Stimulated activated CD4-positive, alpha-beta T cell treated with anti-CD3 and anti-CD28 coated beads, Interleukin-1b, Interleukin-23, amount 100 ng/mL, for 24 hours (primary cell): ENCODE measurements around the gene ATG16L1.

ENCODE experiments used
- DNase-seq, 4 experiments: peaks; one replicate each; pipeline ENCODE4 v3.0.0-alpha.2; 2020; ENCODE audit warnings: low read depth in 4 of 4, low spot score in 1 of 4

ATG16L1 gene

GRCh38 chr2:233258211-233258610, 6.7 kb downstream of the ATG16L1 start:
- no peak for DNase-seq

GRCh38 chr2:233259730-233260129, 8.3 kb downstream of the ATG16L1 start:
- DNase-seq: no peak

GRCh38 chr2:233260661-233261060, 9.2 kb downstream of the ATG16L1 start:
- DNase-seq: no peak

GRCh38 chr2:233261819-233262555, 10.5 kb downstream of the ATG16L1 start:
- no peak for DNase-seq

- DNase-seq: no peak
Measured at GRCh38 chr2:233262562-233262961, 11.1 kb downstream of the ATG16L1 start.

- DNase-seq: no peak
Measured at GRCh38 chr2:233263045-233263570, 11.6 kb downstream of the ATG16L1 start.

GRCh38 chr2:233264667-233265066, 13.2 kb downstream of the ATG16L1 start:
- no peak for DNase-seq

- no peak for DNase-seq
Measured at GRCh38 chr2:233265899-233266431, 14.5 kb downstream of the ATG16L1 start.

- no peak for DNase-seq
Measured at GRCh38 chr2:233266481-233266880, 15.0 kb downstream of the ATG16L1 start.

- peak in 3 of 4 experiments; percentile 28 to 46 (median 39) for DNase-seq
Measured at GRCh38 chr2:233267516-233268245, 16.2 kb downstream of the ATG16L1 start.

GRCh38 chr2:233270366-233270765, 18.9 kb downstream of the ATG16L1 start:
- no peak for DNase-seq

GRCh38 chr2:233270951-233271350, 19.5 kb downstream of the ATG16L1 start:
- no peak for DNase-seq

- no peak for DNase-seq
Measured at GRCh38 chr2:233271693-233272092, 20.2 kb downstream of the ATG16L1 start.

GRCh38 chr2:233273120-233273519, 21.6 kb downstream of the ATG16L1 start:
- no peak for DNase-seq

GRCh38 chr2:233275223-233275622, 23.8 kb downstream of the ATG16L1 start:
- no peak for DNase-seq

- no peak for DNase-seq
Measured at GRCh38 chr2:233278921-233279320, 27.4 kb downstream of the ATG16L1 start.

- no peak for DNase-seq
Measured at GRCh38 chr2:233280114-233280693, 28.7 kb downstream of the ATG16L1 start.

GRCh38 chr2:233281553-233281952, 30.1 kb downstream of the ATG16L1 start:
- no peak for DNase-seq

- no peak for DNase-seq
Measured at GRCh38 chr2:233281992-233282603, 30.6 kb downstream of the ATG16L1 start.

- DNase-seq: no peak
Measured at GRCh38 chr2:233285921-233286320, 34.4 kb downstream of the ATG16L1 start.

- DNase-seq: no peak
Measured at GRCh38 chr2:233287871-233288270, 36.4 kb downstream of the ATG16L1 start.
